Muscle of leg (tissue), 11 donors: ENCODE data around the gene NCF4. TPM values are rescaled to one million over a fixed set of nuclear protein-coding genes. Genes with fewer than 3 reads are reported as not detected.
A peak's percentile ranks its signal among the peaks of the same experiment; 100 is the strongest.

Experiments used
- DNase-seq: peaks from one replicate; pipeline ENCODE4 v3.0.0; 2013
- H3K27ac ChIP-seq: one replicate; pipeline ENCODE4 v1.5.1; 2013; ENCODE audit warnings: mild to moderate bottlenecking, low read length, control low read depth
- H3K27me3 ChIP-seq: one replicate; pipeline ENCODE4 v1.6.1; 2013; ENCODE audit warnings: low read length; ENCODE audit not compliant: control insufficient read depth, insufficient read depth
- H3K36me3 ChIP-seq: one replicate; pipeline ENCODE4 v1.6.1; 2013; ENCODE audit warnings: low read length; ENCODE audit not compliant: control insufficient read depth, insufficient read depth
- H3K4me1 ChIP-seq: one replicate; pipeline ENCODE4 v1.6.1; 2013; ENCODE audit warnings: low read length; ENCODE audit not compliant: control insufficient read depth, insufficient read depth
- H3K4me3 ChIP-seq: one replicate; pipeline ENCODE4 v1.5.1; 2013; ENCODE audit warnings: low read length, control low read depth
- H3K9me3 ChIP-seq: replicated peaks from 2 replicates; pipeline ENCODE4 v1.6.1; 2013; ENCODE audit warnings: low read depth, low read length; ENCODE audit not compliant: control insufficient read depth
- WGBS: methylation state at CpG from one replicate; pipeline ENCODE4 v1.1.5; 2013; ENCODE audit warnings: missing lambda C conversion rate; ENCODE audit not compliant: insufficient coverage; 5-methylcytosine and 5-hydroxymethylcytosine counted together
- polyA plus RNA-seq, 8 donors: library from polyadenylated mRNA; unstranded; fragments of 120-200 nt; gene quantifications; one replicate each; pipeline versions ENCODE4 v1.2.1 to v1.2.3, GENCODE V29; 2013; ENCODE audit warnings: inconsistent platforms in 1 of 8, low replicate concordance in 1 of 8; ENCODE audit not compliant: insufficient read length in 8 of 8, insufficient read depth in 1 of 8
- total RNA-seq: library from RNA; stranded (reverse); fragments of 120-200 nt; gene quantifications from one replicate; pipeline ENCODE4 v1.2.4, GENCODE V29; 2013

Gene NCF4
- total and polyA plus RNA-seq, 9 donors: 3.7 to 6.2 (median 4.8) TPM

GRCh38 chr22:36901411-36902142, 40.8 kb downstream of the NCF4 start:
- Histone ChIP-seq H3K27ac (no peak overlapping the region), H3K9me3 (peaks cover 2% of the 10 kb centered on the region), H3K4me3 (no peak overlapping the region), H3K27me3 (peaks cover 12% of the 10 kb centered on the region), H3K36me3 (no peaks in the 10 kb centered on the region), H3K4me1 (no peaks in the 10 kb centered on the region)
- no peak for DNase-seq
- WGBS: 77% methylated on average over 9 of the region's 13 CpGs

- no peaks in the 10 kb centered on the region for H3K36me3 ChIP-seq
- peak; percentile 19 for DNase-seq
- WGBS: 53% methylated on average over 4 of the region's 8 CpGs
- peaks cover 2% of the 10 kb centered on the region for H3K9me3 ChIP-seq
- H3K4me1 ChIP-seq: no peaks in the 10 kb centered on the region
- H3K27ac ChIP-seq: no peak overlapping the region
- peaks cover 12% of the 10 kb centered on the region for H3K27me3 ChIP-seq
- H3K4me3 ChIP-seq: no peak overlapping the region
These were observed 41.5 kb downstream of the NCF4 start for GRCh38 chr22:36902143-36902926.

GRCh38 chr22:36904260-36904880, 43.6 kb downstream of the NCF4 start:
- 38% methylated on average over 1 of the region's 6 CpGs for WGBS

GRCh38 chr22:36907253-36908195, 46.7 kb downstream of the NCF4 start:
- H3K27ac ChIP-seq: no peak overlapping the region
- no peaks in the 10 kb centered on the region for H3K9me3 ChIP-seq
- H3K4me1 ChIP-seq: no peaks in the 10 kb centered on the region
- 77% methylated on average over 3 of the region's 7 CpGs for WGBS
- H3K4me3 ChIP-seq: no peak overlapping the region
- H3K36me3 ChIP-seq: no peaks in the 10 kb centered on the region
- no peak for DNase-seq
- H3K27me3 ChIP-seq: peaks cover 7% of the 10 kb centered on the region

More at GRCh38 chr22:36904260-36904880, 43.6 kb downstream of the NCF4 start:
- DNase-seq: no peak
- H3K27me3 ChIP-seq: peaks cover 10% of the 10 kb centered on the region
- H3K27ac ChIP-seq: no peak overlapping the region
- no peak overlapping the region for H3K4me3 ChIP-seq
- H3K9me3 ChIP-seq: peaks cover 2% of the 10 kb centered on the region
- H3K4me1 ChIP-seq: no peaks in the 10 kb centered on the region
- no peaks in the 10 kb centered on the region for H3K36me3 ChIP-seq

GRCh38 chr22:36910461-36910860, 49.7 kb downstream of the NCF4 start:
- no peak for DNase-seq
- H3K9me3 ChIP-seq: no peaks in the 10 kb centered on the region
- peaks cover 9% of the 10 kb centered on the region for H3K27me3 ChIP-seq
- no peak overlapping the region for H3K27ac ChIP-seq
- no peaks in the 10 kb centered on the region for H3K4me1 ChIP-seq
- no peak overlapping the region for H3K4me3 ChIP-seq
- H3K36me3 ChIP-seq: no peaks in the 10 kb centered on the region

GRCh38 chr22:36911887-36912661, 51.3 kb downstream of the NCF4 start:
- H3K36me3 ChIP-seq: no peaks in the 10 kb centered on the region
- whole genome bisulfite sequencing: 57% methylated on average over 2 of the region's 13 CpGs
- no peak overlapping the region for H3K27ac ChIP-seq
- H3K27me3 ChIP-seq: peaks cover 11% of the 10 kb centered on the region
- H3K4me1 ChIP-seq: no peaks in the 10 kb centered on the region
- no peaks in the 10 kb centered on the region for H3K9me3 ChIP-seq
- no peak for DNase-seq
- H3K4me3 ChIP-seq: no peak overlapping the region

GRCh38 chr22:36912694-36913426, 52.1 kb downstream of the NCF4 start:
- H3K4me1 ChIP-seq: no peaks in the 10 kb centered on the region
- peaks cover 11% of the 10 kb centered on the region for H3K27me3 ChIP-seq
- H3K4me3 ChIP-seq: no peak overlapping the region
- WGBS: 87% methylated on average over 5 of the region's 8 CpGs
- DNase-seq: peak; percentile 29
- H3K36me3 ChIP-seq: no peaks in the 10 kb centered on the region
- no peaks in the 10 kb centered on the region for H3K9me3 ChIP-seq
- H3K27ac ChIP-seq: peak overlapping the region; percentile 47

- peak; percentile 66 for DNase-seq
- Histone ChIP-seq H3K36me3 (no peaks in the 10 kb centered on the region), H3K27ac (peak within 1 kb of the TSS; percentile 59), H3K9me3 (peaks cover 1% of the 10 kb centered on the region), H3K4me3 (peak within 1 kb of the TSS; percentile 17), H3K27me3 (peaks cover 11% of the 10 kb centered on the region), H3K4me1 (no peaks in the 10 kb centered on the region)
- WGBS: 66% methylated on average over 10 of the region's 18 CpGs
These were observed 52.9 kb downstream of the NCF4 start, which contains the start of gene CSF2RB for GRCh38 chr22:36913427-36914389. TSS of gene CSF2RB (plus strand) at chr22:36913628. CDS start at chr22:36922208, 8,580 bp downstream.
